T-helper 9 cell (primary cell): ENCODE results near the gene SH3TC1.
A peak's percentile ranks its signal among the peaks of the same experiment; 100 is the strongest.

Source experiments
- DNase-seq: peaks from one replicate; pipeline ENCODE4 v3.0.0-alpha.2; 2020
- total RNA-seq, 2 donors: gene quantifications; one replicate each; lab custom pipeline; 2026; lab: John Stamatoyannopoulos, UW

SH3TC1 gene
- total RNA-seq = 32.9 to 57.7 reads per million in 2 donors

DNA sequence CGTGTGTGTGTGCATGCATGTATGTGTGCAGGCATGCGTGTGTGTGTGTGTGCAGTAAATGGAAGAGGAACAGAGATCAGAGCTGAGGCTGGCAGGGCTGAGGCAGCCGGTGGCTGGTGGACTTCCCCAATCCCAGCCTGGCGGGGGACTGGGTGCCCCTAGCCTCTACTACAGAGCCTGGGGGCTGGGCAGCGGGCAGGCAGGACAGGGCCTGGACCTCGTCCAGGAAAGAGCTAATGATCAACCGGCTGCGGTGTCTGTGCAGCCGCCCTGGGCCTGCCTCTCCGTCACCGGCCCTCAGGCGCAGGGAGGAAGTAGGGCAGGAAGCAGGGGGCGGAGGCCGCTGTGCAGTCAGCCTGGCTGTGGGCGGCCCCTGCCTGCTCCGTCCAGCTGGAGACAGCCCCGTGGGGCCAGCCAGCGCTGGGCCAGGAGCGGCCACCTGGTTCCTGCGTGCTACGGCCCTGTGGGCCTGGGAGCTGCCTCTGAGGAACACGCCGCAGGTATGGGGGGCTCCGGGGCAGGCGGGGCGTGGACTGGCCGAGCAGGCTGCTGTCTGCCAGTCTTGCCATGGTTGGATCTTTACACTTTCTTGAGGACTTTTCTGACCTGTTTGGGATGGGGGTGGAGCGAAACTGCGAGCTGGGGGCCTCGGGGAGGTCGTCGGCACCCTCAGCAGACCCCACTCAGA, at the start of gene SH3TC1:
TSS of gene SH3TC1 (plus strand) at position 385 of the 688 bp plus-strand sequence. CDS start 5,905 bp downstream, outside the sequence.
- peak; percentile 39 for DNase-seq

DNA sequence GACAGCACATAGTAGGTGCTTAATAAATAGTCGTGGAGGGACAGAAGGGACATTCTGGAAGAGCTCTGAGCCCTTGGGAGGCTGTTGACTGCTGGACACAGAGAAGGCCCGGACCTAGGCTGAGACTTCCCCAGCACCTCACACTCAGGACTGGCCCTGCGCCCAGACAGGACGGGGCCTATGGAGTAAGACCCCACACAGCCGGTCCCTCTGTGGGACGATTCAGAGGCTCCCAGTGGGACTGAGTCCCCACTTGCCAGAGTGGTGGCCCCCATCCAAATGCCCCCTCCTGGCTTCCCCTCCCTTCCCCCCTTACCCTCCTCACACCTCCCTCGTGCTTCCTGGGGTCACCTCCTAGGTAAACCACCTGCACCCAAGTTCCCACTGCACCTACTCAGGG, 49.4 kb upstream of the SH3TC1 start:
- no peak for DNase-seq

DNA sequence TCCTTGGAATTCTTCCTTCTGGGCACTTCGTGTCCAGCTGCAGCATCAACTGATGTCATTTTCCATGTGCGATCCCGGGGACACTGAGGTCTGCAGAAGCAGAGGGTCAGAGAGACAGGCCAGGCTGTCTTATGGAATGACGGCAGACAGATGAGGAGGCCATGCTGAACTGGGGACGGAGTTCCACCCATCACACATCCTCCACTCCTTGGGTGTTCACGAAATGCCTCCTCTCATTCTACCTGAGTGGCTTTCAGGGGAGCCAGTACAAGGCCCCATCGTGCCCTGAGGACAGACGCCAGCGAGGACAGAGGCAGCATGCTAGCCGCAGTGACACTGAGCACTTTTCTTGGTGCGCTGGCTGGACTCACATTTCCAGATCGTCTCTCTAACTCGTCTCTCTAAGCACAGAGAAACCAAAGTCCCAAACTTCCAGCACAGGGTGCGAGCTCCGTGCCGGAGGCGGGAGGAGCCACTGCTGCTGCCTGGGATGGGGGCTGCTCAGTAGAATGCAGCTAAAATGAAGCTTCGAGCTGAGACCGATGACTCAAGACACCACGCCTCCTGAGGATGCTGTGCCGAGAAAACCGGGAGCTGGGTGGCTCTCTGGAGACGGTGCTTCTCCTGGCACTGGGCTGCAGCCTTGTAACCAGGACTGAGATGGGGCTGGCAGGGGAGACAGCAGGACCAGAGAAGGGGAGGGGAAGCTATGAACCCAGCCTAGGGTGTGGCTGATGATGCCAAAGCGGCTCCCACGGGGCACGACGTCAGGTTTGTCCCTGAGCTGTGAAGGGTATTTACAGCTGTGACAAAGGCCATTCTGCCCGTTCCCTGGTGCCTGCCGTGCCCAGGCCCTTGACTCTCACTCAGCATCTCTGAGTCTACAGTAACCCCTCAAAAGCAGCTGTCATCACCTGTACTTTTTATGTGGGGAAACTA, 48.7 kb upstream of the SH3TC1 start:
- DNase-seq = no peak

DNA sequence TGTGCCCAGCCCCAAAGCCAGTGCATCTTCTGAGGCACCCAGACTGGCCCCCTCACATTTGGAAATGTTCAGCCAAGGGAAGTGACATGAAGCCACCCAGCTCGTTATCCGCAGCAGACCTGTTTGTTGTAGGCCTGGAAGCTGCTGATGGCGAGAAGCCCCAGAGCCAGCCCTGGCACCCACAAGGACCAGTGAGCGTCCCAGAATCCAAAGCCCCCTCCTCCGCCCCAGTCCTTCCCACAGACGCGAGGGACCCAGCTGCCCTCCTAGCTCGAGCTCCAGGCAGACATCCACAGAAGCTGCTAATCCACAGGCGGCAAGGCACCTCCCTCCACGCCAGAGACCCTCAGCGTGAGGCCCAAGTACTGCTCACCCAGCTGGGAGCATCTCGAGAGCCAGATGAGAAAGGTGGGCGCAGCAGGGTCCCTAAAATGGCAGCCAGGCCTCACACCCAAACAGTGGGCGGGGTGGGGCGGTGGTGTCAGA, 47.9 kb upstream of the SH3TC1 start:
- DNase-seq = no peak

DNA sequence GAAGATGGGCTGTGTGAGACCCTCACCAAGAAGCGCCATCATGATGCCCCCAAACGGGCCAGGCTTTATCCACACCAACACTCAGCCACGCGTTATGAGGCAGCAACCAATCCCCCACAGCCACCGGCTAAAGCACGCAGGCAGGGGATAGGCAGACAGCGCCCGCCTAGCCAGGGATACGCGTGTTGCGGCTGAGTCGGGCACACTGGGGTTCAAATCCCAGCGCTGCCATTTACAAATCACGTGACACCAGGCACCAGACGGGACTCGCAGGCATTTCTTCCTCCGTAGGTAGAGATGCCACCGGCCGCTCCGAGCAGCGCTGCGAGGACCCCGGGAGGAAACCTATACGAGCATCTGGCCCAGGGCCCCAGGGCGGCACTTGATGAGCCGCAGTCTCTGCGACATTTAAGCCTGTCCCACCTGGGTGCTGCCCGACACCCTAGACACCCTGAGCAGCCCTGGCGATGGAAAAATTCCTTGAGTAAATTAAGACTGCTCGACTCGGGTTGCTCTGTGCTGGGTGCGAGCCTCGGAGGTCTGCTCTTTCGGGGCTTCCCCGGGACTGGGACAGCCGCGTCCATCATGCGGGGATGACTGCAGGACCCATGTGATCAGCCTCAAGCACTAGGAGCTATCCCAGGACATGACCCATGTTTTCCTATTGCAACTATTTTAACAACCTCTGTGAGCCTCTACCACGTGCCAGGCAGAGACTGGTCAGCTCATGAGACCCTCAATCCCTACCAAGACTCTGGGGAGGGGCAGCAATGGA, 46.8 kb upstream of the SH3TC1 start:
- no peak for DNase-seq

DNA sequence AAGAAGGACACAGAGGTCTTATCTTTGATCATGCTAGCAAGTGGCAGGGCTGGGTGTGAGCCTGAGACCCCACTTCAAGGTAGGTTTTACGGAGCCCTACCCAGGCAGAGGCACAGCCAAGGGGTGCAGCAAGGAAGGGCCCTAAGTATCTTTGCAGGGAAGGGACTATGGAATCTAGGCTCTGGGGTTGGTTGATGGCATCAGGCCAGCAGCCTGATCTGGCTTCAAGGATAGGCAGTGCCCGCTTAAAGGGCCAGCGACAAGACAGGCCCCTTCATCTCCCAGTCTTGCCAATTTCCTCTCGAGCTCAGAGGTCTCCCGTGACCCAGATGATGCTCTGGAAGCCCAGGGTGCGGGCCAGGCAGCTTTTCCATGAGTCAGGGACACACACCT, 46.2 kb upstream of the SH3TC1 start:
- DNase-seq = no peak

DNA sequence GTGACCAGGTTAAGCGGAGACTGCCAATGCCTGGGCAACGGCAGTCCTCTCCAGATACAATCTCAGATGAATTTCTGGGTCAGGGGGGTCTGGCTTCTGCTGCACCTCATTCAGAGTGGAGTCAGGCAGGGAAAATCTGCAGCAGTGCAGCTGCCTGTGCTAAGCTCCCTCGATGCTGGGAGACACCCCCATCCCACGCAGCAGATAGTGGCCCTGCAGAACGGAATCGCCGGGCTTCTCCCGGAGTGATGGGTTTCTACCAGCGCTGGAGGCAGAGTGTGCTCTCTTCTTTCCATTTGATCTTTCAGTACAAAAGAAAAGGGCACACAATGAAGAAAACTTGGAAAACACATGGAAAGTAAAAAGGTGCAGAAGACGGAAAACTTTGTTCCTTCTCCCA, 45.6 kb upstream of the SH3TC1 start:
- DNase-seq = no peak

DNA sequence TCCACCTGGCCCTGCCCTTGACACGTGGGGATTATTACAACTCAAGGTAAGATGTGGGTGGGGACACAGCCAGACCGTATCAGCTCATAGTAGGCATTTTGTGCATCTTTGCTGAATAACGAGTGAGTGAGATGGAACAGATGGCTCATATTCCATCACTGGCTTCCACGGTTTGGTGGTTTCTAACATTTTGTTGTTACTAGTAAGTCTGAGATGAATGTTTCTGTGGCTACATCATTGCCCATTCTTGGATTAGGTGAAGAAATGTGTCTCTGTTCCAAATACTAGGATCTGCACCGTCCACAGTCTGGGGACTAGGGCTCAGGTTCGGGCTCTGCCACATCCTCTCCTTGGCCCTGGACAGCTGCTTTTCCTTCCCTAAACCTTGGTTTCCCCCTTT, 44.0 kb upstream of the SH3TC1 start:
- no peak for DNase-seq

DNA sequence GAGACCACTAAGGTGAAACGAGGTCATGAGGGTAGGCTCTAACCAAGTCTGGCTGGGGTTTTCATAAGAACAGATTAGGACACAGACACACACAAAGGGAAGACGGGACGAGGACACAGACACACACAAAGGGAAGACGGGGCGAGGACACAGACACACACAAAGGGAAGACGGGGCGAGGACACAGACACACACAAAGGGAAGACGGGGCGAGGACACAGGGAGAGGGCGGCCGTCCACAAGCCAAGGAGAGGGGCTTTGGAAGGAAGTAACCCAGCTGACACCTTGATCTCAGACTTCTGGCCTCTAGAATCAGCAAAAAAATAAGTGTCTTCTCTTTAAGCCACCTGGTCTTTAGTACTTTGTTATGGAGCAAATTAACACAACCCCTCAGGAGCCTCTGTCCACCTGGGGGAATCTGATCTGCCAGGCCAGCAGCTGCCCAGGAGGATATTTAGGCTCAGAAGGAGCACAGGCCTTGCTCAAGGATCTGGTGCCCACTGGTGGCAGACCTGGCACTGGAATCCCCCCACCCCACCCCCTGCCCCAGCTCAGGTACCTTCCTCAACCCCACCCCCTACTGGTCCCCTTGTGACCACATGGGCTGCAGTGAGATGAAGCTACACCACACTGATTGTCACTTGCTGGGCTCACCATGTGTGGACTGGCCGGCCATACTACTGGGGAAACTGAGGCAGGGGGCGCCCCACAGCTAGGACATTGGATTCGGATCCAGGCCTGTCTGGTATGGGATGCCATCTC, 43.2 kb upstream of the SH3TC1 start:
- no peak for DNase-seq

DNA sequence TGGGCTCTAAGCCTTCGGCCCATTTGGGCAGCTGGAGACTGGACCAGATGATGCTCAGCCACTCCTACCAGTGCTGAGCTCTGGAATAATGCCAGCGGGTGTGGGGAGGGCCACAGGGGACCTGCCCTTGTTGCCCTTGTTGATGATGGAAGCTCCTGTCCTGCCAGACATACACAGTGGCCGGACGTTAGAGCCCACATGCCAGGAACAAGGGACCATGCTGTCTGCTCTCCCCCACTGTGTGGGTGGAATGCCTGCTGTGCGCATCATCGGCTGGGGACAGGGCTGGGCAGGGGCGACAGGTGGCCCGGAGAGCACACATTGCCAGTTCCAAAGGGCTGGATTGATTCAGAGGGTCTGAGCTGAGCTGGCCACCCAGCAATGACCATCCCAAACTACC, 42.5 kb upstream of the SH3TC1 start:
- no peak for DNase-seq

DNA sequence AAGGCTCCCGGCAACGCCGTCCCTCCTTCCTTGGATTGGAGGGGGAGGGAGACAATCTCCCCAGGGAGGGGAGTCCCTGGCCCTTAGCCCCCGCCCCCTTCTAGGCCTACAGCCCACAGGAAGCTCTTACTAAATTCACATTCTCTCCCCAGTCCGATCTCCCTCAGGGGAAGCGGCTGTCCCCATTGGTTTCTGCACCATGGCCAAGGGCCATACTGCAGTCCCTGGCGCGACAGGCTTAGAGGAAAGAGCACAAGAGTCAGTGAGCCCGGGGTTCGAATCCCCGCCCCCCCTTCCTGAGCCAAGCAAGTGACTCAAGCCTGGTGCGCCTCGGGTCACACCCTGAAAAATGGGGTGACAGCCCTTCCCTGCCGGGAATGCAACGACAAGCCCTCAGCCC, 41.6 kb upstream of the SH3TC1 start:
- no peak for DNase-seq

DNA sequence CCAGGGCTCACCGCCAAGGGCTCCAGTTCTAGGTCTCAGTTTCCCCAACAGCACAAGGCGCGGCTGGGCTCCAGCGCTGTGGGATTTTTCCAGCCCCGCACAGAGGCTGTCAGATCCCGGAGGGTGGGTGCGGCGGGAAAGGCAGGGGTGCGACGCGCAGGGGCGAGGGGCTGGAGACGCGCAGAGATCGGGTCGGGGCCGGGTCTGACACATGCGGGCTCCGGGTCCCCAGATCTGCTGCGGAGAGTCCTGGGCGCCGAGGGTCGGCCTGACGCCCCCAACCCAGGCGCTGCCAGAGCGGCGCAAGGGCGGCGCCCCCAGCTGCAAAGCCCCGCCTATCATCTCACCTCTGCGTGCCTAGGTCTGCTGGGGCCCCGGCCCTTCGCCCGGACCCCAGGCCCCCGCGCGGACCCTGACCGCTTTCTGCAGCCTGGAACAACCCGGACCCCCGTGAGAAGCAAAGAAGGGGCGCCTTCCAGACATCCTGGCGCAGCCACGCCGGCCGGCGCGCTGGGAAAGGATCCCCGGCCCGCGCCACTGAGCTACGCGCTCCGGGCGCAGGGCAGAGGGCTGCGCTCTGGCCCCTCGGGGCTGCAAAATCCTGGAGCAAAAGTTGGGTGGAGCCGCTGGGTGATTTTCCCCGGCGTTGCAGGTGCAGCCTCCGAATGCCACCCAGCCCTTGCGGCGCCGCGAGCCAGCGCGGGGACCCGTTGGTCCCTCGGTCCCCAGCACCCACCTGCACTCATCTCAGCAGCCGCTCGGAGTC, 41.0 kb upstream of the SH3TC1 start:
- DNase-seq = no peak

DNA sequence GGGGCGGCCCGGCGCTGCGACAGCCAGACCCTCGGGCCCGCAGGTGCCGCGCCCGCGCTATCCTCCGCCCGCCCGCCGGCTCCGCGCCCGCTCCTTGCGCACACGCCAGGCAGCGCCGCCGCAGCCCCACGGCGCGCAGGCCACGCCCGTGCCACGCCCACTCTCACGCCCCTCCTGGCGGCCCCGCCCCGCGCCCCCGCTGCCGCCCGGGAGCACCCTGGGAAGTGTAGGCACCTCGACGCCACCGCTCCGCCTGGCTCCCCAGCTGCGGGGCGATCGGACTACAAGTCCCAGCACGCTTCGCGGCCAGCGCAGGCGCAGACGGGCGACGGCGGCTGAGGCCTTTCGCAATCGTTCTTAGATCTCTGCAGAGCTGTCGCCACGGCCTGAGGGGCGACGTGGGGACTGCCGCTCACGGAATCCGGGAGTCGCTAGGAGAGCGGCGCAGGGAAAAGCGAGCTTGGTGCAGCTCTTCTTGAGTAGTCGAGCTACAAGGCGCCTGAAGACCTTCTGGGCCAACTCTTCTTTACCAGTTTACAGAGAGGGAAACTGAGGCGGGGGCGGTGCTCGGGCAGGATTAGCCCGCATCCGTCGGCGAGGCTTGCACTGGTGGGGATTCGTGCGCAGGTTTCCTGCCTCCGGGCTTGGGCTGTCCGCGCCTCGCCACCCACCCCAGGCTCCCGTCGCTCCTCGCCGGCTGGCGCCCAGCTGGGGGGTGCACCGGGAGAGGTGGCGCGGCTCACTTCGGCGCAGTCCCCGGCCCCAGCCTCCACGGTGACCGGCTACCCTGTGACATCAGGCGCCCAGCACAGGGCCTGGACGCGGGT, 40.2 kb upstream of the SH3TC1 start, which contains the start of gene ABLIM2:
TSS of gene ABLIM2 (minus strand) at position 104 of the 827 bp plus-strand sequence. CDS start 124 bp downstream, outside the sequence.
- peak; percentile 98 for DNase-seq

DNA sequence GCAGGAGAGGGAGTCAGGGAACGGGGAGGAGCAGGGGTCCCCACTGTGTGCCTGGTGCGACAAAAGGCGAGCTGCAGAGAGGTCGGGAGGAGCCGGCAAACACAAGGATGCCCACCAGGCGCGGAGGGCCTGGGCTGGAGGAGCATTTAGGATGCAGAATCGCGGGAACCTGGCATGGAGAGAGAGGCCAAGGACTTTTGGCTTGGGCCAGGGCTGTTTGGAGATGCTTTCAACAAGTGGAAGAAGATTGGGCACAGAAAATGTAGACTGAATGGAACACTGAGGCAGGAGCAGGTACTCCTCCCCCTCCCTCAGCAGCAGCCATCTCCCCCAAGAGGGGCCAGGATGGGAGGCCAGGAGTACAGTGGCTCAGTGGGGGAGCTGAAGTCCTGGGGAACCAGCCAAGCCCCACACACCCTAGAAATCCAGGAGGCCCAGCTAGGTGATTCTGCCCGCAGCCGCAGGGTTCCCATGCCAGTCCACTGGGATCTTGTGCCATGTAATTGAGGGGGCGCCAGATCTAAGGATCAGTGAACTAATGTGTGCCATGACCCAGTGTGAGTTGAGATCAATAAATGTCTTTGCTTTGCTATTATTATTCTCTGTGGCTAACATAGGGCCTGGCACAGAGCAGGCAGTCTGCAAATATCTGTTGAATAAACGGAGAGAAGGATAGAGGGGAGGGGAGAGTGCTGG, 39.4 kb upstream of the SH3TC1 start:
- no peak for DNase-seq

DNA sequence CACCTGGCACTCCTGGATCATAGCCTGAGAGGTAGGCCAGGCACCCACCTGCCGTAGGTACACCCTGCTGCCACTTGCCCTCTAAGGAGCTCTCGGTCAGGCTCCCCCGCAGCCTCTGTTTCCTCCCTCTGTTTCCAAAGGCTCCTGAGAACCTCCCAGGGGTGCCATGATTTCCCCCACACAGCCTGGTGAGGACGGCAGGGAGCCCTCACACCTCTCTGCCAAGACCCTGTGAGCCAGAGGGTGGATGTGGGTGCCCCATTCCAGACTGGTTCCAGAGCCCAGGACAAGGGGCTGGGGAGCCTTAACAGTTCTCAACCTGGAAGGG, 38.9 kb upstream of the SH3TC1 start:
- DNase-seq = no peak

DNA sequence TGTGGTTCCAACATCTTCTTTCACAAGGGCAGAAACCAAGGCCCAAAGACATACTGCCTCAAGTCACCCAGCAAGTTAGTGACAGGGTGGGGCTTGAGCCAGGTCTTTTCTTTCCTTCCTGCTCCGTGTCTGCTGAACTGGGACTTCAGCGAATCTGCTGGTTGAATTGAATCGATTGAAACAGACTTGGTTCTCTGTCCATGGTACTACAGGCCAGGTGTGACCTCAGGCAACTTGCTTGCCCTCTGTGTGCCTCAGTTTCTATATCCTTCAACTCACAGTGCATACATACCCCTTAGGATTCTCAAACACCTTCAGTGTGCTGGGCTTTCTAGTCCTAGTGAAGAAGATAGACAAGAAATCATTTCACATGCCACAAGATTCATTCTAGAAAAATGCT, 38.5 kb upstream of the SH3TC1 start:
- DNase-seq = no peak

DNA sequence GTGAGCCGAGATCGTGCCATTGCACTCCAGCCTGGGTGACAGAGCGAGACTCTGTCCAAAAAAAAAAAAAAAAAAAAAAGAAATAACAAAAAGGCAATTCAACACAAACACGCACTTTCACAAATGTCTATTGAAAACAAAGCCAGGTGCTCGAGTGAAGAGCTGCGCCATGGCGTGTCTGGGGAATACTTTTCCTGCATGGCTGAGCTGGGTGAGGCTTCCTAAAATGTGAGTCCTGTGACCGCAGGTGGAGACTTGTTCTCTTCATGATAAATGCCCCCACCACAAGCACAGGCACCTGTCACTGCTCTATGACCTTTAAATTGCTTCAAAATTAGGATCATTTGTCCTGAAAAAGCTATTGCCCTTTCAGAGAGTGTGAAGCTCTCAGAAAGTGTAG, 36.5 kb upstream of the SH3TC1 start:
- DNase-seq = no peak

DNA sequence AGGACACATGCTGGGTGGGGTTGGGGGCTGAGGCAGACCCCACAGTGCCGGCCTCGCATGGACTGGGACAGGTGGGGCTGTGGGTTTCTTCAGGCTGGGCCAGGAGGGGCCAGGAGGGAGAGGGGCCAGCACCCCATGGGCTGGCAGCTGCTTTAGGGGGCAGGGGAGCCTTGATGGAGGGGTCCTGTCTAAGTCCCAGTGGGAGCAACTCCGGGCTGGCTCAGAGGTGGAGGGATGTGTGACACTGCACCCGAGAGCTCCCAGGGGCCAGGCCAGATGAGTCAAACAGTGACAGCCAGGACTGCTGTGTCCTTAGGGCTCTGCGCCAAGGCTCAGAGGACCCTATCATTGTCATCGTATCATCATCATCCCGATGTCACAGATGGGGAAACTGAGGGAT, 36.1 kb upstream of the SH3TC1 start:
- no peak for DNase-seq

DNA sequence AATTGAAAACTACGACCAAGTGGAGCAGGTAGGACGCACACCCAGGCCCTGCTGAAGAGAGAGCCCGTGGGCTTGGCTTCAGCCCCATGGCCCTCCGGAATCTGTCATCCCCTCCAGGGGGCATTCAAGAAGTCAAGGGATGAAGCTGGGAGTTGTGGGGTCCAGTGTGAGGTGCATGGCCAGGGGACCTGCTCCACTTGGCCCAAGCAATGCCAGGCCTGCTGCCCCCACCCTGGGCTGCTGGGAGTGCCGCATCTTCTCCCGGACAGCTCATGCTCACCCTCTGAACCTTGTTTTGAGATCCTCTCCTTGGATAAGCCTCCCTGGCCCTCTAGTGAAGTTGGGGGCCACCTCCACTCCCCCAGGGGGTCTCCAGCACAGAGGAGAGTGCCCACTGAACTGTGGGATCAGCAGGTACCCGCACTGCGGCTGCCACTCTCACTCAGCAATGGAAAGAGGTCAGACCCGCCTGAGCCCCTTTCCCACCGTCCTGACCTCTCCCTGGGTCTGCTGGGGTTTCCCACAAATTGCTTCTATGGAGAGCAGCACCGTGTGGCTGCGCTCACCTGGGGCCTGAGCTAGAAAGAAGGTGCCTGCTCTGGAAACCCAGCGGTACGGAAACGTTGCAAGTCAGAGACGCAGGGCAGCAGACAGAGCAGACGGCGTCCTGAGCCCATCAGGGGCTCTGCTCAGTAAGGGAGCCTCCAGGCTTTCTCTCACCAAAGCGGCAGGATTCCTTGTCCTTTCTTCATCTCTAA, 35.5 kb upstream of the SH3TC1 start:
- no peak for DNase-seq
